Left lobe of liver (tissue), 2 donors: ENCODE results near the gene B4GALNT3. TPM values are rescaled to one million over a fixed set of nuclear protein-coding genes. Genes with fewer than 3 reads are reported as not detected.
A peak's percentile ranks its signal among the peaks of the same experiment; 100 is the strongest.

Source experiments
- ATAC-seq: fragments of 200-7000 bp; cut with Tn5 transposase; one replicate; pipeline ENCODE4 v1.9.1; 2020; ENCODE audit warnings: mild to moderate bottlenecking, moderate library complexity
- DNase-seq: peaks from one replicate; pipeline ENCODE4 v3.0.0-alpha.2; 2020; ENCODE audit warnings: low spot score
- total RNA-seq: library from RNA; stranded (reverse); gene quantifications from one replicate; pipeline ENCODE4 v1.2.1, GENCODE V29; 2021
- donor health status: DM: no; HTN: no; CAD: no; lungs with moderate emphysema.
- donor health status: DM: no; HTN: yes; CAD: no.

The B4GALNT3 gene
- total RNA-seq, 1 donor from 2014 or later: 0.30 TPM

- DNase-seq: no peak
- ATAC-seq: no peak
These were observed 127.6 kb downstream of the B4GALNT3 start for GRCh38 chr12:587132-588023.

- ATAC-seq (no peak), DNase-seq (no peak)
These were observed 128.2 kb downstream of the B4GALNT3 start for GRCh38 chr12:588024-588322.

- DNase-seq (no peak), ATAC-seq (no peak)
These were observed 128.9 kb downstream of the B4GALNT3 start for GRCh38 chr12:588646-589045.

GRCh38 chr12:590206-590750 is 130.5 kb downstream of the B4GALNT3 start:
- DNase-seq (no peak), ATAC-seq (no peak)

- DNase-seq (no peak), ATAC-seq (peak; percentile 67)
These were observed 131.7 kb downstream of the B4GALNT3 start for GRCh38 chr12:591167-592023.

- no peak for DNase-seq
- ATAC-seq: no peak
These were observed 132.3 kb downstream of the B4GALNT3 start for GRCh38 chr12:592024-592505.

- ATAC-seq: no peak
- DNase-seq: no peak
These were observed 133.9 kb downstream of the B4GALNT3 start for GRCh38 chr12:593396-594270.

- DNase-seq (no peak), ATAC-seq (no peak)
These were observed 138.3 kb downstream of the B4GALNT3 start for GRCh38 chr12:597926-598568.

- DNase-seq (no peak), ATAC-seq (no peak)
These were observed 140.0 kb downstream of the B4GALNT3 start for GRCh38 chr12:599756-600155.

GRCh38 chr12:601976-602699 is 142.4 kb downstream of the B4GALNT3 start:
- ATAC-seq (peak; percentile 55), DNase-seq (no peak)

GRCh38 chr12:602700-603068 is 142.9 kb downstream of the B4GALNT3 start:
- ATAC-seq (no peak), DNase-seq (no peak)

GRCh38 chr12:604956-605355 is 145.2 kb downstream of the B4GALNT3 start:
- ATAC-seq: no peak
- no peak for DNase-seq

- ATAC-seq: peak; percentile 31
- DNase-seq: no peak
These were observed 147.8 kb downstream of the B4GALNT3 start for GRCh38 chr12:607541-608001.

- DNase-seq (peak; percentile 67), ATAC-seq (peak; percentile 62)
These were observed 148.7 kb downstream of the B4GALNT3 start for GRCh38 chr12:608413-608812.

GRCh38 chr12:608921-609320 is 149.2 kb downstream of the B4GALNT3 start:
- no peak for ATAC-seq

GRCh38 chr12:611721-612120 is 152.0 kb downstream of the B4GALNT3 start:
- no peak for DNase-seq
- ATAC-seq: no peak

More at GRCh38 chr12:608921-609320, 149.2 kb downstream of the B4GALNT3 start:
- no peak for DNase-seq

- DNase-seq: no peak
- no peak for ATAC-seq
These were observed 152.6 kb downstream of the B4GALNT3 start for GRCh38 chr12:612293-612692.

GRCh38 chr12:612886-613285 is 153.1 kb downstream of the B4GALNT3 start:
- ATAC-seq (peak; percentile 21), DNase-seq (peak; percentile 73)
